Panc1 (cell line): ENCODE results near the gene LHX3. TPM values are rescaled to one million over a fixed set of nuclear protein-coding genes. Genes with fewer than 3 reads are reported as not detected.

Source experiments
- ATAC-seq: fragments of 200-7000 bp; cut with Tn5 transposase; 2 replicates; pipeline ENCODE4 v1.9.1; 2020; ENCODE audit warnings: mild to moderate bottlenecking, moderate library complexity
- BruUV-seq: library from RNA; stranded (reverse); fragments of 400-500 nt; replicated peaks from 2 replicates; lab custom pipeline; 2021; lab: Mats Ljungman, UMichigan
- CTCF ChIA-PET: fragments of 300-600 bp; sonication (Branson Sonifier 250); formaldehyde crosslinking; loops from one replicate; lab custom pipeline; 2022; ENCODE audit warnings: antibody characterized with exemption; lab: Charles Lee
- POLR2A ChIA-PET: fragments of 300-600 bp; sonication (Branson Sonifier 250); formaldehyde crosslinking; loops from one replicate; lab custom pipeline; 2022; ENCODE audit warnings: antibody characterized with exemption; lab: Charles Lee
- DNase-seq: peaks from one replicate; pipeline ENCODE4 v3.0.0-alpha.2; 2010; ENCODE audit warnings: low read depth, low spot score
- H3K27ac ChIP-seq: 2 replicates; pipeline ENCODE4 v1.5.1; 2011; ENCODE audit warnings: mild to moderate bottlenecking, low read length, inconsistent platforms
- H3K27me3 ChIP-seq: fragments of 200-500 bp; sonication (Bioruptor generic); 2 replicates; pipeline ENCODE4 v1.6.0; 2014; ENCODE audit warnings: low read length, inconsistent platforms; ENCODE audit not compliant: control insufficient read depth, insufficient read depth
- H3K36me3 ChIP-seq: fragments of 200-500 bp; sonication (Bioruptor generic); 2 replicates; pipeline ENCODE4 v1.5.1; 2014; ENCODE audit warnings: inconsistent platforms, mild to moderate bottlenecking, low read length, moderate library complexity; ENCODE audit not compliant: control insufficient read depth, insufficient read depth
- H3K4me1 ChIP-seq: 2 replicates; pipeline ENCODE4 v1.5.1; 2011; ENCODE audit warnings: inconsistent platforms, mild to moderate bottlenecking, low read length, moderate library complexity; ENCODE audit not compliant: control insufficient read depth, insufficient read depth
- H3K4me3 ChIP-seq, 2 experiments: 2 replicates each; pipeline ENCODE4 v1.5.1; 2011 to 2012; ENCODE audit warnings: low read depth in 2 of 2, low read length in 2 of 2, mild to moderate bottlenecking in 2 of 2, inconsistent platforms in 1 of 2, moderate library complexity in 1 of 2
- H3K9me3 ChIP-seq: fragments of 200-500 bp; sonication (Bioruptor generic); 2 replicates; pipeline ENCODE4 v1.5.1; 2014; ENCODE audit warnings: low read depth, mild to moderate bottlenecking, inconsistent platforms, low read length, moderate library complexity; ENCODE audit not compliant: control insufficient read depth, insufficient read depth
- CTCF ChIP-seq: fragments of 450-650 bp; IDR thresholded peaks from 2 replicates; pipeline ENCODE4 v1.5.1; 2017; ENCODE audit warnings: mild to moderate bottlenecking
- POLR2AphosphoS5 ChIP-seq: IDR thresholded peaks from 2 replicates; pipeline ENCODE4 v1.6.1; 2012; ENCODE audit warnings: mild to moderate bottlenecking, low read depth, low read length, moderate library complexity
- SIN3A ChIP-seq: IDR thresholded peaks from 2 replicates; pipeline ENCODE4 v1.6.1; 2012; ENCODE audit warnings: low read depth, mild to moderate bottlenecking, low read length, moderate library complexity, borderline replicate concordance; ENCODE audit not compliant: insufficient read depth
- TCF7L2 ChIP-seq: IDR thresholded peaks from 2 replicates; pipeline ENCODE4 v1.6.1; 2011; ENCODE audit warnings: mild to moderate bottlenecking, low read depth, low read length, inconsistent platforms
- in situ Hi-C: cut with HindIII; loops from 2 replicates; pipeline ENCODE4 v1.10.0; 2016; ENCODE audit warnings: low sequenced_read_pairs, low pct_unique_long_range_greater_than_20kb
- intact Hi-C: fragments of 100-400 bp; cut with micrococcal nuclease; formaldehyde crosslinking; loops from one replicate; pipeline ENCODE4 v1.10.0; 2022; ENCODE audit not compliant: unreplicated experiment
- total RNA-seq: library from RNA; stranded (reverse); gene quantifications from one replicate; pipeline ENCODE4 v1.2.1, GENCODE V29; 2021; ENCODE audit not compliant: unreplicated experiment
- TF ChIP-seq, protein P1 (sequence below), 2 experiments: IDR thresholded peaks; 2 replicates each; pipeline ENCODE4 v1.6.1; 2011 to 2012; ENCODE audit warnings: low read depth in 2 of 2, control low read depth in 1 of 2, low read length in 1 of 2, mild to moderate bottlenecking in 1 of 2, moderate library complexity in 1 of 2; ENCODE audit not compliant: insufficient read depth in 1 of 2

LHX3 gene
- total RNA-seq, 1 experiment from 2014 or later = 0.13 TPM

GRCh38 chr9:136251264-136252115, 46.6 kb upstream of the LHX3 start:
- CTCF ChIA-PET = no interaction called here

GRCh38 chr9:136250676-136251075, 45.7 kb upstream of the LHX3 start:
- in situ Hi-C loops (no loop called here), intact Hi-C loops (no loop called here)
- no peak overlapping the region for H3K27ac ChIP-seq
- no peak for ATAC-seq
- no peak overlapping the region for H3K4me3 ChIP-seq
- H3K36me3 ChIP-seq = no peaks in the 10 kb centered on the region
- no TSS peak for BruUV-seq
- H3K9me3 ChIP-seq = no peaks in the 10 kb centered on the region
- H3K27me3 ChIP-seq = no peaks in the 10 kb centered on the region
- 0 out of 2 replicates have a peak, but pooled peaks cover 3% of the 10 kb centered on the region for H3K4me1 ChIP-seq
- TF ChIP-seq TCF7L2 = no peak
- TF ChIP-seq POLR2AphosphoS5 = no peak
- no peak for TF ChIP-seq SIN3A
- TF ChIP-seq CTCF = no peak
- TF ChIP-seq, protein P1, sequence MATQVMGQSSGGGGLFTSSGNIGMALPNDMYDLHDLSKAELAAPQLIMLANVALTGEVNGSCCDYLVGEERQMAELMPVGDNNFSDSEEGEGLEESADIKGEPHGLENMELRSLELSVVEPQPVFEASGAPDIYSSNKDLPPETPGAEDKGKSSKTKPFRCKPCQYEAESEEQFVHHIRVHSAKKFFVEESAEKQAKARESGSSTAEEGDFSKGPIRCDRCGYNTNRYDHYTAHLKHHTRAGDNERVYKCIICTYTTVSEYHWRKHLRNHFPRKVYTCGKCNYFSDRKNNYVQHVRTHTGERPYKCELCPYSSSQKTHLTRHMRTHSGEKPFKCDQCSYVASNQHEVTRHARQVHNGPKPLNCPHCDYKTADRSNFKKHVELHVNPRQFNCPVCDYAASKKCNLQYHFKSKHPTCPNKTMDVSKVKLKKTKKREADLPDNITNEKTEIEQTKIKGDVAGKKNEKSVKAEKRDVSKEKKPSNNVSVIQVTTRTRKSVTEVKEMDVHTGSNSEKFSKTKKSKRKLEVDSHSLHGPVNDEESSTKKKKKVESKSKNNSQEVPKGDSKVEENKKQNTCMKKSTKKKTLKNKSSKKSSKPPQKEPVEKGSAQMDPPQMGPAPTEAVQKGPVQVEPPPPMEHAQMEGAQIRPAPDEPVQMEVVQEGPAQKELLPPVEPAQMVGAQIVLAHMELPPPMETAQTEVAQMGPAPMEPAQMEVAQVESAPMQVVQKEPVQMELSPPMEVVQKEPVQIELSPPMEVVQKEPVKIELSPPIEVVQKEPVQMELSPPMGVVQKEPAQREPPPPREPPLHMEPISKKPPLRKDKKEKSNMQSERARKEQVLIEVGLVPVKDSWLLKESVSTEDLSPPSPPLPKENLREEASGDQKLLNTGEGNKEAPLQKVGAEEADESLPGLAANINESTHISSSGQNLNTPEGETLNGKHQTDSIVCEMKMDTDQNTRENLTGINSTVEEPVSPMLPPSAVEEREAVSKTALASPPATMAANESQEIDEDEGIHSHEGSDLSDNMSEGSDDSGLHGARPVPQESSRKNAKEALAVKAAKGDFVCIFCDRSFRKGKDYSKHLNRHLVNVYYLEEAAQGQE (IDR thresholded peaks at IDR 0.05; ENCODE audit: insufficient read depth in 1 of 2, low read depth in 2 of 2, low read length in 1 of 2) = no peak
- DNase-seq = no peak
- ChIA-PET POLR2A (interaction anchor here (0.6 kb wide), 1 partner anchor 248 kb away, joined by 25 read pairs; no protein-coding TSS in a partner anchor), CTCF (no interaction called here)

More at GRCh38 chr9:136251264-136252115, 46.6 kb upstream of the LHX3 start:
- BruUV-seq = no TSS peak
- DNase-seq (no peak), ATAC-seq (no peak)
- Histone ChIP-seq H3K4me3 (no peak overlapping the region), H3K36me3 (no peaks in the 10 kb centered on the region), H3K9me3 (no peaks in the 10 kb centered on the region), H3K27ac (no peak overlapping the region), H3K27me3 (no peaks in the 10 kb centered on the region), H3K4me1 (no peaks in the 10 kb centered on the region)
- POLR2A ChIA-PET = no interaction called here
- in situ Hi-C loops (no loop called here), intact Hi-C loops (no loop called here)
- TF ChIP-seq SIN3A (no peak), TCF7L2 (no peak), POLR2AphosphoS5 (no peak)
- TF ChIP-seq, protein P1 (IDR thresholded peaks at IDR 0.05; ENCODE audit: insufficient read depth in 1 of 2, low read depth in 2 of 2, low read length in 1 of 2) = no peak
